SK-N-SH treated with all-trans-retinoic acid at 6 μM for 48 hours (cell line): ENCODE data around the gene SQSTM1.

ENCODE experiments used
- ARNTL ChIP-seq: fragments of 450-650 bp; formaldehyde crosslinking; IDR thresholded peaks from 2 replicates; pipeline ENCODE4 v1.5.0; 2020; ENCODE audit warnings: low read depth, mild to moderate bottlenecking, moderate library complexity, borderline replicate concordance
- ISL1 ChIP-seq: fragments of 250-450 bp; sonication (Bioruptor Pico); IDR thresholded peaks from 2 replicates; pipeline ENCODE4 v2.1.2; 2022; ENCODE audit warnings: mild to moderate bottlenecking, moderate library complexity
- TOX ChIP-seq: fragments of 250-450 bp; sonication (Bioruptor Pico); IDR thresholded peaks from 2 replicates; pipeline ENCODE4 v1.8.0; 2021; ENCODE audit warnings: mild to moderate bottlenecking, moderate library complexity, borderline replicate concordance
- ZFP3 ChIP-seq: fragments of 250-450 bp; sonication (Bioruptor Pico); IDR thresholded peaks from 2 replicates; pipeline ENCODE4 v1.5.0; 2020; ENCODE audit warnings: mild to moderate bottlenecking, moderate library complexity
- ZNF565 ChIP-seq: fragments of 450-650 bp; formaldehyde crosslinking; conservative IDR thresholded peaks from 2 replicates; pipeline ENCODE4 v1.5.0; 2020; ENCODE audit warnings: low read depth, mild to moderate bottlenecking, moderate library complexity
- ZNF70 ChIP-seq: fragments of 450-650 bp; formaldehyde crosslinking; IDR thresholded peaks from 2 replicates; pipeline ENCODE4 v1.5.0; 2020; ENCODE audit warnings: mild to moderate bottlenecking, moderate library complexity
- ZNF8 ChIP-seq: fragments of 450-650 bp; formaldehyde crosslinking; IDR thresholded peaks from 2 replicates; pipeline ENCODE4 v1.5.0; 2020; ENCODE audit warnings: mild to moderate bottlenecking, moderate library complexity
- TF ChIP-seq, protein P1 (sequence below): fragments of 250-450 bp; sonication (Bioruptor Pico); IDR thresholded peaks from 2 replicates; pipeline ENCODE4 v1.8.0; 2020; ENCODE audit warnings: mild to moderate bottlenecking, moderate library complexity, borderline replicate concordance

DNA sequence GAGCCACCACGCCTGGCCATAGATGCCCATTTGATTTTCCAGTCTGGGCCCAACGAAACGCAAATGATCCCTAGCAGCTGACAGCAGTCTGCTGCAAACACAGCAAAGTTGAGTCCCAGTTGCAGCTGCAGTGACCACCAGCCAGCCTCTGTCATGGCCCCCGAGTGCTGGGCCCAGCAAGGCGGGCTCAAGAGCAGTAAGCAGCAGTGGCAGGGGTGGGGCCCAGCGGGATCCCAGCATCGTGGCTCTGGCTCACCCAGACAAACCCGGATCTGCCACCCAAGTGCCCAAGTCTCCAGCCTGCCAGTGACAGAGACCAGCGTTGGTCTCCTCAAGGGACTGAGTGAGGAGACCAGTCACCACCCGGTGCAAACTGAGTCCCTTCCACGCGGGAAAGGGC is 33.8 kb upstream of the SQSTM1 start:
- TF ChIP-seq ZNF565 (no peak), ARNTL (no peak), ISL1 (CRISPR knock-in tag) (no peak), ZNF70 (no peak), TOX (CRISPR knock-in tag) (no peak), ZFP3 (no peak), ZNF8 (CRISPR knock-in tag) (no peak)
- TF ChIP-seq, protein P1, sequence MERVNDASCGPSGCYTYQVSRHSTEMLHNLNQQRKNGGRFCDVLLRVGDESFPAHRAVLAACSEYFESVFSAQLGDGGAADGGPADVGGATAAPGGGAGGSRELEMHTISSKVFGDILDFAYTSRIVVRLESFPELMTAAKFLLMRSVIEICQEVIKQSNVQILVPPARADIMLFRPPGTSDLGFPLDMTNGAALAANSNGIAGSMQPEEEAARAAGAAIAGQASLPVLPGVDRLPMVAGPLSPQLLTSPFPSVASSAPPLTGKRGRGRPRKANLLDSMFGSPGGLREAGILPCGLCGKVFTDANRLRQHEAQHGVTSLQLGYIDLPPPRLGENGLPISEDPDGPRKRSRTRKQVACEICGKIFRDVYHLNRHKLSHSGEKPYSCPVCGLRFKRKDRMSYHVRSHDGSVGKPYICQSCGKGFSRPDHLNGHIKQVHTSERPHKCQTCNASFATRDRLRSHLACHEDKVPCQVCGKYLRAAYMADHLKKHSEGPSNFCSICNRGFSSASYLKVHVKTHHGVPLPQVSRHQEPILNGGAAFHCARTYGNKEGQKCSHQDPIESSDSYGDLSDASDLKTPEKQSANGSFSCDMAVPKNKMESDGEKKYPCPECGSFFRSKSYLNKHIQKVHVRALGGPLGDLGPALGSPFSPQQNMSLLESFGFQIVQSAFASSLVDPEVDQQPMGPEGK (CRISPR knock-in tag) = no peak
